Colonic mucosa (tissue), 4 donors: ENCODE measurements around the gene PLCB1. TPM values are rescaled to one million over a fixed set of nuclear protein-coding genes. Genes with fewer than 3 reads are reported as not detected.
"Not testable (repeated sequence)": the region's sequence is repeated elsewhere in the genome, so short reads cannot be mapped to it uniquely, and the experiment has no call there.

Source experiments
- DNase-seq: peaks from one replicate; pipeline ENCODE4 v3.0.0-alpha.2; 2020
- H3K27ac ChIP-seq: fragments of 200-600 bp; one replicate; pipeline ENCODE4 v1.8.0; 2021
- H3K27me3 ChIP-seq: fragments of 200-600 bp; one replicate; pipeline ENCODE4 v1.8.0; 2021
- H3K36me3 ChIP-seq: fragments of 200-600 bp; one replicate; pipeline ENCODE4 v1.8.0; 2021
- H3K4me1 ChIP-seq: fragments of 200-600 bp; one replicate; pipeline ENCODE4 v1.8.0; 2021; ENCODE audit warnings: mild to moderate bottlenecking
- H3K4me3 ChIP-seq: fragments of 200-600 bp; one replicate; pipeline ENCODE4 v1.8.0; 2021
- H3K9ac ChIP-seq, 2 donors: one replicate each; pipeline ENCODE4 v1.7.0; 2013; ENCODE audit warnings: control low read depth in 2 of 2, low read depth in 2 of 2, low read length in 2 of 2
- H3K9me3 ChIP-seq: fragments of 200-600 bp; one replicate; pipeline ENCODE4 v1.8.0; 2021
- CTCF ChIP-seq: fragments of 200-600 bp; IDR thresholded peaks from one replicate; pipeline ENCODE4 v1.8.0; 2022; ENCODE audit warnings: antibody characterized with exemption, mild to moderate bottlenecking
- intact Hi-C: fragments of 100-400 bp; cut with DNase I; formaldehyde crosslinking; loops from one replicate; pipeline ENCODE4 v1.14.1; 2022
- total RNA-seq, 2 donors: library from RNA; stranded (reverse); fragmentation: NEBNext Ultra II Directional in 1 of 2; extraction: Animal tissue kit (Norgen Biotek cat#: 25700) in 1 of 2; gene quantifications; one replicate each; pipeline ENCODE4 v1.2.1, GENCODE V29; 2021
- donor health status: healthy.
- donor health status: DM: no; HTN: no; CAD: no.
- donor health status: DM: no; HTN: no; CAD: no.

Gene PLCB1
- total RNA-seq, 2 donors from 2014 or later = 8.3 to 9.6 TPM

DNA sequence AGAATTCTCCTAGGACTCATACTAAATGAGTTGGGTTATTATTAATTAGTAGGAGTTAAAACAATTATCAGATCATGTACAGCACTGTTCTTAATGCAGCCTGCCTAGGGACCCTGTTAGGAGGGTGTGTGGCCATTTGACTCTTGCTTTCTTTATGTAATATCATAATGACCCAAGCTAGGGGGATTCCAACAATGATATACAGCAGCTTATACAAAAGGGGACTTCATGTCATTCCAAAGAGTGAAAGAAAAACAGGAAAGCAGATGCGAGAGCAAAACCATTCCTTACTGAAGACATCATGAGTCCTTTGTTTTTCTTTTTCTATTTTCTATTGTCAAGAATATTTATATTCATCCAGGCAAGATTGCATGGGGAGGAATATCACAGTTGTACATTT, 455.2 kb downstream of the PLCB1 start:
- no peak for TF ChIP-seq CTCF
- Histone ChIP-seq H3K36me3 (no peaks in the 10 kb centered on the region), H3K4me3 (no peak overlapping the region), H3K9ac (no peak overlapping the region), H3K27me3 (no peaks in the 10 kb centered on the region), H3K9me3 (no peaks in the 10 kb centered on the region), H3K4me1 (no peaks in the 10 kb centered on the region), H3K27ac (no peak overlapping the region)
- intact Hi-C loops = no loop called here
- no peak for DNase-seq

- DNase-seq = no peak
- H3K4me3 ChIP-seq = no peak overlapping the region
- intact Hi-C loops = no loop called here
- no peak overlapping the region for H3K27ac ChIP-seq
- H3K4me1 ChIP-seq = no peaks in the 10 kb centered on the region
- H3K9me3 ChIP-seq = no peaks in the 10 kb centered on the region
- no peaks in the 10 kb centered on the region for H3K36me3 ChIP-seq
- H3K27me3 ChIP-seq = no peaks in the 10 kb centered on the region
- TF ChIP-seq CTCF = no peak
- no peak overlapping the region for H3K9ac ChIP-seq
Measured at GRCh38 chr20:8587810-8588209, 455.7 kb downstream of the PLCB1 start.

DNA sequence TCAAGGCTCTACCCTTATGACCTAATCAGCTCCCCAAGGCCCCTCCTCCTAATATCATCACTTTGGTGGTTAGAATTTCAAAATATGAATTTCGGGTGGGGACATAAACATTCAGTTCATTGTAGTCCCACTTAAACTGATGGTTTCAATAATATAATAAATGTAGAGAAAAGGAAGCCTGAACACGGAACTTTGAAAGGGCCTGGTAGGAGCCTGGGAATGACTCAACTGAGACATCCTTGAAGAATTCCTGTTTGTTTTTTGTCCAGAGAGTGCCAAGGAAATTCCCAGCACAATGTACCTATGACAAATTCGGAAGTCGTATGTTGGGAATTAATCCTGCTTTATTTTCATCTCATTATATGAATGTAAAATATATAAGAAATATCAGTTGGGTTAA, 457.9 kb downstream of the PLCB1 start:
- no peaks in the 10 kb centered on the region for H3K36me3 ChIP-seq
- no peak for DNase-seq
- intact Hi-C loops = no loop called here
- H3K27me3 ChIP-seq = no peaks in the 10 kb centered on the region
- H3K4me3 ChIP-seq = no peak overlapping the region
- H3K4me1 ChIP-seq = no peaks in the 10 kb centered on the region
- H3K9ac ChIP-seq = no peak overlapping the region
- no peak for TF ChIP-seq CTCF
- H3K27ac ChIP-seq = no peak overlapping the region
- no peaks in the 10 kb centered on the region for H3K9me3 ChIP-seq

- intact Hi-C loops, H3K9ac ChIP-seq, H3K27me3 ChIP-seq, H3K27ac ChIP-seq, H3K9me3 ChIP-seq, H3K36me3 ChIP-seq, H3K4me3 ChIP-seq, DNase-seq, H3K4me1 ChIP-seq: not testable (repeated sequence)
Measured at GRCh38 chr20:8600910-8601541, 469.0 kb downstream of the PLCB1 start.

- Histone ChIP-seq H3K9ac (no peak overlapping the region), H3K4me3 (no peak overlapping the region), H3K4me1 (no peaks in the 10 kb centered on the region), H3K27me3 (no peaks in the 10 kb centered on the region), H3K9me3 (no peaks in the 10 kb centered on the region), H3K27ac (no peak overlapping the region), H3K36me3 (no peaks in the 10 kb centered on the region)
- DNase-seq = no peak
- no peak for TF ChIP-seq CTCF
- intact Hi-C loops = no loop called here
Measured at GRCh38 chr20:8601542-8601912, 469.5 kb downstream of the PLCB1 start.

GRCh38 chr20:8602389-8603116, 470.5 kb downstream of the PLCB1 start:
- no peak for TF ChIP-seq CTCF
- H3K4me3 ChIP-seq = no peak overlapping the region
- H3K27me3 ChIP-seq = no peaks in the 10 kb centered on the region
- DNase-seq = no peak
- intact Hi-C loops = no loop called here
- no peaks in the 10 kb centered on the region for H3K9me3 ChIP-seq
- no peak overlapping the region for H3K9ac ChIP-seq
- H3K27ac ChIP-seq = no peak overlapping the region
- H3K4me1 ChIP-seq = no peaks in the 10 kb centered on the region
- no peaks in the 10 kb centered on the region for H3K36me3 ChIP-seq
